SJSA1 (cell line): ENCODE data around the gene SNX8. TPM values are rescaled to one million over a fixed set of nuclear protein-coding genes. Genes with fewer than 3 reads are reported as not detected.

Experiments used
- DNase-seq, 2 experiments: peaks; one replicate each; pipeline ENCODE4 v3.0.0-alpha.2; 2015 to 2020; ENCODE audit warnings: low spot score in 2 of 2, low read depth in 1 of 2
- H3K27ac ChIP-seq: fragments of 250-450 bp; sonication (Bioruptor Pico); 2 replicates; pipeline ENCODE4 v1.5.1; 2020; ENCODE audit warnings: mild to moderate bottlenecking, moderate library complexity
- H3K27me3 ChIP-seq: fragments of 250-450 bp; sonication (Bioruptor Pico); replicated peaks from 2 replicates; pipeline ENCODE4 v1.5.1; 2020; ENCODE audit warnings: mild to moderate bottlenecking, moderate library complexity
- H3K36me3 ChIP-seq: fragments of 250-450 bp; sonication (Bioruptor Pico); 2 replicates; pipeline ENCODE4 v1.5.1; 2020; ENCODE audit warnings: mild to moderate bottlenecking
- H3K4me1 ChIP-seq: fragments of 250-450 bp; sonication (Bioruptor Pico); replicated peaks from 2 replicates; pipeline ENCODE4 v1.6.1; 2021; ENCODE audit warnings: mild to moderate bottlenecking
- H3K4me3 ChIP-seq: fragments of 250-450 bp; sonication (Bioruptor Pico); 2 replicates; pipeline ENCODE4 v1.5.1; 2020; ENCODE audit warnings: mild to moderate bottlenecking
- H3K9me3 ChIP-seq: fragments of 250-450 bp; sonication (Bioruptor Pico); replicated peaks from 2 replicates; pipeline ENCODE4 v1.5.1; 2020; ENCODE audit warnings: mild to moderate bottlenecking
- total RNA-seq: library from RNA; depleted of rRNA; stranded (reverse); fragments of >200 nt; shearing (Covaris generic); gene quantifications from 2 replicates; pipeline ENCODE4 v1.2.3, GENCODE V29; 2014

Gene SNX8
- total RNA-seq, 1 experiment from 2014 or later, result 12.2 TPM

- H3K27me3 ChIP-seq, result no peaks in the 10 kb centered on the region
- no peak overlapping the region for H3K27ac ChIP-seq
- no peak for DNase-seq
- no peaks in the 10 kb centered on the region for H3K9me3 ChIP-seq
- H3K4me1 ChIP-seq, result no peaks in the 10 kb centered on the region
- no peak overlapping the region for H3K4me3 ChIP-seq
- H3K36me3 ChIP-seq, result peaks cover 68% of the 10 kb centered on the region
These were observed 95.1 kb downstream of the SNX8 start for GRCh38 chr7:2219136-2219535.

- no peak for DNase-seq
- Histone ChIP-seq H3K4me3 (no peak overlapping the region), H3K27me3 (no peaks in the 10 kb centered on the region), H3K4me1 (no peaks in the 10 kb centered on the region), H3K36me3 (peaks cover 74% of the 10 kb centered on the region), H3K27ac (no peak overlapping the region), H3K9me3 (no peaks in the 10 kb centered on the region)
These were observed 95.8 kb downstream of the SNX8 start for GRCh38 chr7:2218444-2218785.

- DNase-seq, result no peak
- Histone ChIP-seq H3K4me1 (no peaks in the 10 kb centered on the region), H3K9me3 (no peaks in the 10 kb centered on the region), H3K27me3 (no peaks in the 10 kb centered on the region), H3K27ac (no peak overlapping the region), H3K36me3 (peaks cover 73% of the 10 kb centered on the region), H3K4me3 (no peak overlapping the region)
These were observed 96.4 kb downstream of the SNX8 start for GRCh38 chr7:2217716-2218443.

DNA sequence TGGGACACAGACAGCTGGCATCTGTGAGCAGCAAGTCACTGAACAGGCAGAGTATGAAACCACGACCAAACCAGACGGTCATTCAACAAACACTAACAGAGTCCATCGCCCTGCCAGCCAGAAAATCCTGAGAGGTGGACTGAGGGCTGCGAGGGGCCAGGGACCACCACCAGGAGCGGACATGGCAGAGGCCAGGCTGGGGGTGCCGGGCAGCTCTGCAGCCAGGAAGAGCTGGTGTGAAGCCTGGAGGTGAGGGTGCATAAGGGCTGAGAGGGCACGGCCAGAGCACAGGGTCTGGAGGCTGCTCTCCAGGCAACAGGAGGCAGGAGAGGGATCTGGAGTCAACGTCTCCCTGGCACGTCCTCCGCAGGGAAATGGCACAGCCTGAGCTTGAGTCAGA lies 97.0 kb downstream of the SNX8 start:
- no peaks in the 10 kb centered on the region for H3K27me3 ChIP-seq
- H3K27ac ChIP-seq, result no peak overlapping the region
- H3K9me3 ChIP-seq, result no peaks in the 10 kb centered on the region
- DNase-seq, result no peak
- H3K4me3 ChIP-seq, result no peak overlapping the region
- H3K4me1 ChIP-seq, result no peaks in the 10 kb centered on the region
- peaks cover 73% of the 10 kb centered on the region for H3K36me3 ChIP-seq

GRCh38 chr7:2215851-2216250 lies 98.4 kb downstream of the SNX8 start:
- Histone ChIP-seq H3K36me3 (peaks cover 77% of the 10 kb centered on the region), H3K4me3 (no peak overlapping the region), H3K27ac (no peak overlapping the region), H3K4me1 (no peaks in the 10 kb centered on the region), H3K9me3 (no peaks in the 10 kb centered on the region), H3K27me3 (no peaks in the 10 kb centered on the region)
- DNase-seq, result no peak

DNA sequence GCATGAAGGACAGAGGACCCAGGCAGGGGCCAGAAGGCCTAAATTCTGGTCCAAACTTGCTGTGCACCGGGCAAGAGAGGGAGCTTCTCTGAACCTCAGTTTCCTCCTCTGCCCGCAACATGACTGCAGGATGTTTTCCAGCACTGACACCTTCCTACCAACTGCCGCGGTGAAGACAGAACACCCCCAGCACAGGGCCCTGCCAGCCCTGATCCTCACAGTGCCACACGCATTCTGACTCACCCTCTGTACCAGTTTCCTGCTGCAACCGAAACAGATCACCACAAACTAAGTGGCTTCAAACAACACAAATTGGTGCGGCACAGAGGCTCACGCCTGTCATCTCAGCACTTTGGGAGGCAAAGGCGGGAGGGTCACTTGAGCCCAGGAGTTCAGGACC lies 99.6 kb downstream of the SNX8 start:
- Histone ChIP-seq H3K27me3 (no peaks in the 10 kb centered on the region), H3K27ac (no peak overlapping the region), H3K4me3 (no peak overlapping the region), H3K4me1 (no peaks in the 10 kb centered on the region), H3K9me3 (0 out of 2 replicates have a peak, but pooled peaks cover 2% of the 10 kb centered on the region), H3K36me3 (peaks cover 75% of the 10 kb centered on the region)
- DNase-seq, result no peak

DNA sequence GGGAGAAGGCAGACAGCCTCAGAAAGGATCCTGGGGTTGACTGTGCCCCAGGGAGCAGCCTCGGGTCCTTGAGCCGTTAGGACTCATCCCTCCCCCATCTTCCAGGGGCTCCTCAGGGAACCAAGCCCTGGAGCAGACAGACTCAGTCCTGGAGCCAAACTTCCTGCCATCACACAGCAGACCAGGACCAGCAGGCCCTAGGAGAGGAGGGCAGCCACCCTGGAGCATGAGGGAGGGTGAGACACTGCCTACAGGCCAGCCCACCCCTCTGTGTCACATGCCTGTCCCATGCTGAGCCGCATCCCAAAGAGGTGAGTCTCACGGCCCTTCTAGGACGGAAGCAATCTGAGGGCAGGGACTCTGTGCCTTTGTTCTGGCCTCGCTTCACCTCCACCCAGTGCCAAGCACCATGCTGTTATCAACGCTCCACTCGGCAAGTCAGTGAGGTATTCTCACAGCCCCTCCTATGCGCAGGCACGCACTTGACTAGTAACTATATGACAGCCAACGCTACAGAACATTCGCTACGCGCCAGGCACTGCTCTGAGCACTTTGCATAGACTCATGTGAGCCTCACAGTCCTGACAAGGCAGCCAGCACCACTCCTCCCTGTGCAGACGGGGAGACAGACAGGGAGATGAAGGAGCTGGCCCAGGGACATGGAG lies 100.6 kb downstream of the SNX8 start:
- Histone ChIP-seq H3K27ac (no peak overlapping the region), H3K27me3 (no peaks in the 10 kb centered on the region), H3K9me3 (0 out of 2 replicates have a peak, but pooled peaks cover 2% of the 10 kb centered on the region), H3K4me3 (no peak overlapping the region), H3K36me3 (peaks cover 83% of the 10 kb centered on the region), H3K4me1 (no peaks in the 10 kb centered on the region)
- no peak for DNase-seq

DNA sequence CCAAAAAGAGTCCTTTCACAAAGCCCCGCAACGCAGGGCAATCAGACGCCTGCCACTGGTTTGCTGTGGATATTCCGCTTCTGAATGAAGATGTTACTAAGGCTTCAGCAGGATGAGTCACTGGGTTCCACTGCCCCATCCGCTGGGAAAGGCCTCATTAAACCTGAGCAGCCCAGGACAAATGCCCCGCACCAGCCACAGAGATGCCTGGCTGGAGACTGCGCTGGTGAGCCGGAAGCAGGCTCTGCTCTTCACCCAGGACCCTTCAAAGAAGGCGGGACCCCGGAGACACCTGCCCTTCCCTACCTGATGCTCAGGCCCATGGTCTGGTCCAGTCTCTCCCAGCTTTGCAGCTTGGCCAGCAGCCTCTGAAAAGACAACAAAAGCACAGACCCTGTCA lies 101.3 kb downstream of the SNX8 start:
- H3K36me3 ChIP-seq, result peaks cover 88% of the 10 kb centered on the region
- H3K9me3 ChIP-seq, result 0 out of 2 replicates have a peak, but pooled peaks cover 2% of the 10 kb centered on the region

DNA sequence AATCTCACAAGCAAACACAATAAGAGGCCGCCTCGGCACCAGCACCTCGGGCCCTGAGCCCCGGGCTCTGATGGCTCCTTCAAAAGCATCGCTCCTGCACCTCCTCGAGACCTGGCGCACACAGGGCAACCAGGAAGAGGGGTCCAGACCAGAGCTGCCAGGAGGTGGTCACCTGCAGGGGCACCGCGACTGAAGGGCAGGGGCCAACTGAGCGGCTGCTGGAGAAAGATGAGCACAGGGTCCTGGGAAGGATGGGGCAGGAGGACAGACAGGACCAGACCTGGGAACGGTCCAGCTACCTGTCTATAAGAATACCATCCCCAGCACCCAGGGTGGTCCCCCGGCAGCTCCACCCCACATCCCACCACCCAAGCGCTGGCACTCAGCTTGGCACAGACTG lies 102.3 kb downstream of the SNX8 start:
- H3K4me1 ChIP-seq, result no peaks in the 10 kb centered on the region
- DNase-seq, result no peak
- H3K4me3 ChIP-seq, result no peak overlapping the region
- 0 out of 2 replicates have a peak, but pooled peaks cover 2% of the 10 kb centered on the region for H3K9me3 ChIP-seq
- H3K27ac ChIP-seq, result no peak overlapping the region
- H3K27me3 ChIP-seq, result no peaks in the 10 kb centered on the region
- peaks cover 85% of the 10 kb centered on the region for H3K36me3 ChIP-seq

More for the DNA sequence above, 101.3 kb downstream of the SNX8 start:
- H3K4me3 ChIP-seq, result no peak overlapping the region
- H3K4me1 ChIP-seq, result no peaks in the 10 kb centered on the region
- H3K27ac ChIP-seq, result no peak overlapping the region
- DNase-seq, result no peak
- H3K27me3 ChIP-seq, result no peaks in the 10 kb centered on the region

- DNase-seq, result no peak
- no peaks in the 10 kb centered on the region for H3K4me1 ChIP-seq
- H3K9me3 ChIP-seq, result 0 out of 2 replicates have a peak, but pooled peaks cover 2% of the 10 kb centered on the region
- H3K27ac ChIP-seq, result no peak overlapping the region
- no peak overlapping the region for H3K4me3 ChIP-seq
- H3K27me3 ChIP-seq, result no peaks in the 10 kb centered on the region
- peaks cover 86% of the 10 kb centered on the region for H3K36me3 ChIP-seq
These were observed 102.9 kb downstream of the SNX8 start for GRCh38 chr7:2211259-2211880.

DNA sequence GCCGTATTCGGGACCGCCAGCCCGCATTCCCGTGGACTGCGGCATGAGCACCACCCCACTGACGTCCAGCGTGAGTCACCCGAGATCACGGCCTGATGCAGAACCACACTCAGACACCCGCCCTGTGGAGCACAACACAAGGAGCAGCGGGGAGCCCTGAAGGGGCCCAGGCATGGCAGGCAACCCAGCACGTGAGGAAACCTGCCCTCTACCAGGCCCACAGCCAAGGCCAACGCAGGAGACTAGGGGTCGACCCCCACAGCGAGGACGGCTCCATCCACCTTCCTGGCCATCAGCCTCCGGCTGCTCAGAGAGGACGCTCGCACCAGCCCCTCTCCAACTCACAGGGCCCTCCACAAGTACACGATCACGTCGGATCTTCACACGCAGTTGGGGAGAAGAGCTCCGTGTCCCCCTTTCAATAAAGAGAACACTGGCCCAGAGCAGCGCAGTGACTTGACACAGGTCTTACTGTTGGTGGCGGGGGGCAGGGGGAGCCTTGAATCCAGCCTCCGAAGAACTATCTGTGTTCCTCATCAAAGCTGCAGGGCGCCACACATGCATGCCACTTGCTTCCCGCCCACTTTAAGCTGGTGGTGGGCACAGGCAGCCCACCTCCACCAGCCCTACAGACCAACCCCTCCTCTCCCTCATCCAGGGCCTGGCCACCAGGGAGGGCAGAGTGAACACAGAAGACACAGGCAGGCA lies 103.5 kb downstream of the SNX8 start:
- Histone ChIP-seq H3K4me1 (no peaks in the 10 kb centered on the region), H3K4me3 (no peak overlapping the region), H3K36me3 (peaks cover 81% of the 10 kb centered on the region), H3K27ac (no peak overlapping the region), H3K9me3 (0 out of 2 replicates have a peak, but pooled peaks cover 2% of the 10 kb centered on the region), H3K27me3 (no peaks in the 10 kb centered on the region)
- no peak for DNase-seq

GRCh38 chr7:2209961-2210323 lies 104.3 kb downstream of the SNX8 start:
- Histone ChIP-seq H3K36me3 (peaks cover 80% of the 10 kb centered on the region), H3K27ac (no peak overlapping the region), H3K4me3 (no peak overlapping the region), H3K4me1 (no peaks in the 10 kb centered on the region), H3K9me3 (0 out of 2 replicates have a peak, but pooled peaks cover 2% of the 10 kb centered on the region), H3K27me3 (no peaks in the 10 kb centered on the region)
- DNase-seq, result no peak

GRCh38 chr7:2209146-2209960 lies 104.9 kb downstream of the SNX8 start:
- DNase-seq, result peak; percentile 29 to 74
- H3K27ac ChIP-seq, result no peak overlapping the region
- peaks cover 74% of the 10 kb centered on the region for H3K36me3 ChIP-seq
- H3K9me3 ChIP-seq, result 0 out of 2 replicates have a peak, but pooled peaks cover 2% of the 10 kb centered on the region
- no peak overlapping the region for H3K4me3 ChIP-seq
- no peaks in the 10 kb centered on the region for H3K27me3 ChIP-seq
- no peaks in the 10 kb centered on the region for H3K4me1 ChIP-seq
